Dermis blood vessel endothelial cell (primary cell): ENCODE results near the gene CYP2D6. TPM values are rescaled to one million over a fixed set of nuclear protein-coding genes. Genes with fewer than 3 reads are reported as not detected.
A peak's percentile ranks its signal among the peaks of the same experiment; 100 is the strongest.
"Not testable (repeated sequence)": the region's sequence is repeated elsewhere in the genome, so short reads cannot be mapped to it uniquely, and the experiment has no call there.

Source experiments
- DNase-seq: peaks from one replicate; pipeline ENCODE4 v3.0.0; 2010
- total RNA-seq: library from RNA; depleted of rRNA; stranded (reverse); fragments of >200 nt; gene quantifications from 2 replicates; pipeline ENCODE4 v1.2.3, GENCODE V29; 2014

Gene CYP2D6
- total RNA-seq, 1 donor from 2014 or later, result 0.68 TPM

DNA sequence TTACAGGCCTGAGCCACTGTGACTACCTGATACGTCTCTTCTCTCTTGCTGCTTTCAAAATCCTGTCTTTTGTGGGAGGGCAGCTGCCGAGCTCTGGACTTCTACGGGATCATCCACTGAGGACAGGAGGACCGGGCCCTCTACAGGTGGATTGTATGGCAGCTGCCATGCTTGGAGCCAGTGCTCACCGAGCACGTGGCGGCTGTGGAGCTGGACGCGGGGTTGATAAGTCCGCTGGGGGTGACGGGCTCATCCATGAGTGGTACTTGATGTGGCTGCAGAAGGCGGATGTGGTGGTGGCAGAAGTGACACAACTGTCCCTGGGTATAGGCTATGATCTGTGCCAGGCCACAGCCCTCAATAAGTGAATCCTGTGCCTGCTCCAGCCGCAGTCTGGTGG, 1.8 kb upstream of the CYP2D6 start:
- no peak for DNase-seq

DNA sequence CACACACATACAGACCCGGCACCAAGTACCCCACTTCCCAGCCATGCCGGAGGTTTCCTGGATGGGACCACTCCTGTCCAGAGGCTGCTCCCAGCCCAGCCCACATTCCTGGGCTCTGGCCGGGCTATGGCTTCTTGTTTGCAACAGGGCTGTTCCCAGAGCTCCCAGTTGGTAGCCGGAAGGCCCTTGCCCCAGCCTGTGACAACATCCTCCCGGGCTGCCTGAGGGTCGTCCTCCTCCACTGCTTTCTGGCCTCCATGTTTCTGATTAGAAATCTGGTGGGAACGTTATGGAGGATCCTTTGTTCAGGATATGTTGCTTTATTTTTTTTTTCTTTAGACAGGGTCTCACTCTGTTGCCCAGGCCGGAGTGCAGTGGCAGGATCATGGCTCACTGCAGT, 952 bp upstream of the CYP2D6 start:
- no peak for DNase-seq

DNA sequence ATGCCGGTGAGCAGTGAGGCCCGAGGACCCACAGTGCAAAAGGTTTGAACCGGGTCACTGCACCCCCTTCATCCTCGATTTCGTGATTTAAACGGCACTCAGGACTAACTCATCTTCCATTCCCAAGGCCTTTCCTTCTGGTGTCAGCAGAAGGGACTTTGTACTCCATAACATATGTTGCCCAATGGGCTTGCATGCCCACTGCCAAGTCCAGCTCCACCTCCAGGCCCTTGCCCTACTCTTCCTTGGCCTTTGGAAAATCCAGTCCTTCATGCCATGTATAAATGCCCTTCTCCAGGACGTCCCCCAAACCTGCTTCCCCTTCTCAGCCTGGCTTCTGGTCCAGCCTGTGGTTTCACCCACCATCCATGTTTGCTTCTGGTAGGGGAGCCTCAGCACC, 428 bp downstream of the CYP2D6 start:
- DNase-seq, result not testable (repeated sequence)

DNA sequence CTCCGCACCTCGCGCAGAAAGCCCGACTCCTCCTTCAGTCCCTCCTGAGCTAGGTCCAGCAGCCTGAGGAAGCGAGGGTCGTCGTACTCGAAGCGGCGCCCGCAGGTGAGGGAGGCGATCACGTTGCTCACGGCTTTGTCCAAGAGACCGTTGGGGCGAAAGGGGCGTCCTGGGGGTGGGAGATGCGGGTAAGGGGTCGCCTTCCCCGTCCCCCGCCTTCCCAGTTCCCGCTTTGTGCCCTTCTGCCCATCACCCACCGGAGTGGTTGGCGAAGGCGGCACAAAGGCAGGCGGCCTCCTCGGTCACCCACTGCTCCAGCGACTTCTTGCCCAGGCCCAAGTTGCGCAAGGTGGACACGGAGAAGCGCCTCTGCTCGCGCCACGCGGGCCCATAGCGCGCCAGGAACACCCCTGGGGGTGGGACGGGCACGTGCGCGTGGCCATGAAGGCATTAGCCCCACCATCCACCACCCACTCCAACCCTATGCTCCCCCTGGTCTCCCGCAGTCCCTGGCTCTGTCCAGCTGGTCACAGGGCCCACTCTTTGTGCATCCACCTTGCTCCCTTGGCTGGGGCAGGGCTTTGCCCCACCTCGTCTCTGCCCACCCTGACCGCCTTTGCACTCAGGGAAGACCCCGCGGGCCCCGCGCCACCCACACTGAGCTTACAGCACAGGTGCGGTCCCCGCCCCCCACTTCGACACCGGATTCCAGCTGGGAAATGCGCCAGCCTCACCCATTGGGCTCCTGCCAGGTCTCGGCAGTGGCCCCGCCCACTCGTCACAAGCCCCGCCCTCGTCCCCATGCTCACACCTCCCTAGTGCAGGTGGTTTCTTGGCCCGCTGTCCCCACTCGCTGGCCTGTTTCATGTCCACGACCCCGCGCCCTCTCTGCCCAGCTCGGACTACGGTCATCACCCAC, 1.6 kb downstream of the CYP2D6 start:
- DNase-seq, result not testable (repeated sequence)

DNA sequence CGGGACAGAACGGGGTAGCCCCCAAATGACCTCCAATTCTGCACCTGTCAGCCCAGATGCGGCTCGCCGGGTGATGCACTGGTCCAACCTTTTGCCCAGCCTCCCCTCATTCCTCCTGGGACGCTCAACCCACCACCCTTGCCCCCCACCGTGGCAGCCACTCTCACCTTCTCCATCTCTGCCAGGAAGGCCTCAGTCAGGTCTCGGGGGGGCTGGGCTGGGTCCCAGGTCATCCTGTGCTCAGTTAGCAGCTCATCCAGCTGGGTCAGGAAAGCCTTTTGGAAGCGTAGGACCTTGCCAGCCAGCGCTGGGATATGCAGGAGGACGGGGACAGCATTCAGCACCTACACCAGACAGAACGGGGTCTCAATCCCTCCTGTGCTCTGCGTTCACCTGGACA, 2.6 kb downstream of the CYP2D6 start:
- not testable (repeated sequence) for DNase-seq

DNA sequence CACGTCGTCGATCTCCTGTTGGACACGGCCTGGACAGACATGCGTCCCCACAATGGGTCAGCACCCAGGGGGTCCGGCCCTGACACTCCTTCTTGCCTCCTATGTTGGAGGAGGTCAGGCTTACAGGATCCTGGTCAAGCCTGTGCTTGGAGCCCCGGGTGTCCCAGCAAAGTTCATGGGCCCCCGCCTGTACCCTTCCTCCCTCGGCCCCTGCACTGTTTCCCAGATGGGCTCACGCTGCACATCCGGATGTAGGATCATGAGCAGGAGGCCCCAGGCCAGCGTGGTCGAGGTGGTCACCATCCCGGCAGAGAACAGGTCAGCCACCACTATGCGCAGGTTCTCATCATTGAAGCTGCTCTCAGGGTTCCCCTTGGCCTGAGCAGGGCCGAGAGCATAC, 3.0 kb downstream of the CYP2D6 start:
- DNase-seq, result no peak

DNA sequence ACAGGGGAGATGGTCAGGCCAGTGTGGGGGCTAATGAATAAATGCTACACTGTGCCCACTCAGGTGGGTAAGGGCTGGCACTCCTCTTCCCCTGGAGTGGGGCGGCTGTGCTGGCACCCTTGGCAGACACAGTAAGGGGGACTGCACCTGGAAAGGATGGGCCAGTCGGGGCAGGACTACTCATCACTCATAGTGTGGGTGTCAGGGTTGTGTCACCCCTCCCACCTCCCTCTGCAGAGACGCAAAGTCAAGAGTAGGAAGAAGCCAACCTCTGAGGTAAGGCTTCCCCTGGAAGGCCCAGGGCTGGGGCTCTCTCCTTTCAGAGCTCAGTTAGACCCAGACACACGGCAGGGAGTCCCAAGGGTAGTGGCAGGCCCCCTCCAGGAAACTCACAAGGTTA, 7.1 kb downstream of the CYP2D6 start:
- DNase-seq, result not testable (repeated sequence)

DNA sequence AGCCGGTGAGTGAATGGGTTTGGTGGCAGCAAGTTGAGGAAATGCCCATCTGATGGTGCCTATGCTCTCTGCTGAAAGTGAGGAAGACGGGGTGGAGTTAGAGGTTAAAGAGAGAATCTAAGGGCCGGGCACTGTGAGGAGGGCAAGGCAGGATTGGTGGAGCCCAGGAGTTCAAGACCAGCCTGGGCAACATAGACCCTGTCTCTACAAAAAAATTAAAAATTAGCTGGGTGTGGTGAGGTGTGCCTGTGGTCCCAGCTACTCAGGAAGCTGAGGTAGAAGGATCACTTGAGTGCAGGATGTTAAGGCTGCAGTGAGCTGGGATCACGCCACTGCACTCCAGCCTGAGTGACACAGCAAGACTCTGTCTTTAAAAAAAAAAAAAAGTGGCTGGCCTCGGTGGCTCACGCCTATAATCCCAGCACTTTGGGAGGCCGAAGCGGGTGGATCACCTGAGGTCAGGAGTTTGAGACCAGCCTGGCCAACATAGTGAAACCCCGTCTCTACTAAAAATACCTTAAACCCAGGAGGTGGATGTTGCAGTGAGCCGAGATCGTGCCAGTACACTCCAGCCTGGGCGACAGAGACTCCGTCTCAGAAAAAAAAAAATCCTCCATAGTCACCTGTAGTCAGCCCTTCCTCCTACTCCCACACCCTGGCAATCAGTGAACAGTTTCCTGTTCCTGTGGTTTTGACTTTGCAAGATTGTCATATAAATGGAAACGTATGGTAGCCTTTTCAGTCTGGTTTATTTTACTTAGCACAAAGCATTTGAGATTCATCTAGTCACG, 10.2 kb downstream of the CYP2D6 start:
- not testable (repeated sequence) for DNase-seq

DNA sequence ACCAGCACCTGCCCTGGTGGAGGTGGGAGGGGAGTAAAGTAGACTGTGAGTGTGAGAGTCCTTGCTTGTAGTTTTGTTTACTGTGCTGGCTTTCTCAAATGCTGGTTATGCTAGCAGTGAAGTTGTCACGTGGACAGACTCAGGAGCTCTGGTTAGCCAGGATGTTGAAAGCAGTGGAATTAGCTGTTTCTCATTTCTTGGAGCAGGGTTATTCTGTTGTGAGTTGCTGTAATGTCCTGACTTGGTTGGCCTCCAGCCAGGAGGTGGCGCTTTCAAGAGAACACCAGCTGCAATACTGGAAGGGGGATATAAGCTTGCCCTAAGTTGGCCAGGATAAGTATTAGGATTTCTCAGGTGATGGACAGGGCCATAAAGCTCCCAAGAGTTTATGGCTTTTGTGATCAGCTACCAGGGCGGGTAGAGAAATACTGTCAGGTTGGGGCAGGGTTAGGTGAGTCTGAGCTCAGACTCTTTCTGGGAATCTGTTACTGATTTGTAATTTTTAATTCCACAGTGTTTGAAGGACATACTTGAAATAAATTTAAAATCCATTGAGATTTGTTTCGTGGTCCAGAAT, 13.7 kb downstream of the CYP2D6 start:
- peak; percentile 24 for DNase-seq

DNA sequence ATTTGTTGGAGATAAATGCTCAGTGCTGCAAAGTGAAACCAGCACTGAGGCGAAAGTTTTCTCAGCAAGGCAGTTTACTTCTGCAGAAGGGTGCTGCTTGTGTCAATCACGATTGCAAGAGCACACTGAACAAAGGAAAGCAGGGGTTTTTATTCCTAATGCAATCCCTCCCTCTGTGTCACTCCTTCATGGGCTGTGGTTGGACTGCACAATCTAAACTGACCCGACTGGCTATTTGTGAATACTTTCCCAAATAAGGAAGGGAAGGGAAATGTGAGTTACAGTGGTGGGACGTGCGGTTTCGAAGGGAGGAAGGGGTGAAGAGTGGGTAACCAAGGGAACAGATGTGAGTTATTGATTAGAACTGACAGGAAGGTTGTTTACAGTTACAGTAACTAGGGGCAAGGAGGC, 15.2 kb downstream of the CYP2D6 start:
- not testable (repeated sequence) for DNase-seq

DNA sequence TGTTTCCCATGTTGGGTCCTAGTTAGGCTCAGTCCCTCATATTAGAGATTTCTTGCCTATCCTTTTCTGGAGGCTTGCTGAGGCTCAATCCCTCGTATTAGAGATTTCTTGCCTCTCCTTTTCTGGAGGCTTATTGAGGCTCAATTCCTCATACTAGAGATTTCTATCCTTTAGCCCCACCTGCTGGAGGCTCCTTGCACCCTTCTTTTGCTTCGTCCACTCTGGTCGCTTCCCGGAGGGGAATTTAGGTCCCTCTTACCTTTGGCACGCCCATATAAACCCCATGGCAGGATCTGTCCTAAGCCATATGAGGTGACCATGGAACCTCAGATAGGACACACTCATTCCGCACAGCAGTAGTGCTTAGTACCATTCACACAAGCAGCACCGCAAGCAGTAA, 15.9 kb downstream of the CYP2D6 start:
- DNase-seq, result peak; percentile 59

DNA sequence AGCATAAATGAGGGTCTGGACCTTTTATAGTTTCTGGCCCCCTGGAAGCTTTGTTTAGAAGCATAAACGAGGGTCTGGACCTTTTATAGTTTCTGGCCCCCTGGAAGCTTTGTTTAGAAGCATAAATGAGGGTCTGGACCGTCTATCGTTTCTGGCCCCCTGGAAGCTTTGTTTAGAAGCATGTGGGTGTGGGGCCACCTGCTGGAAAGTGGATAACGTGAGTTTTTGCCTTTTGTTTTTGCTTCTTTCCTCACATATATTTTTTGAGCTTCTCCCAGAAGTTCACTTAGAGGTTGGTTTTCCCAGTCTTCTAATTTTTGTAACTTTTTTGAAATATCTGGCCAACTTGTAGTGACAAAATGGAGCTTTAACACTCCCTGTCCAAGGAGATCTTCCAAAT, 17.8 kb downstream of the CYP2D6 start:
- DNase-seq, result peak; percentile 55

DNA sequence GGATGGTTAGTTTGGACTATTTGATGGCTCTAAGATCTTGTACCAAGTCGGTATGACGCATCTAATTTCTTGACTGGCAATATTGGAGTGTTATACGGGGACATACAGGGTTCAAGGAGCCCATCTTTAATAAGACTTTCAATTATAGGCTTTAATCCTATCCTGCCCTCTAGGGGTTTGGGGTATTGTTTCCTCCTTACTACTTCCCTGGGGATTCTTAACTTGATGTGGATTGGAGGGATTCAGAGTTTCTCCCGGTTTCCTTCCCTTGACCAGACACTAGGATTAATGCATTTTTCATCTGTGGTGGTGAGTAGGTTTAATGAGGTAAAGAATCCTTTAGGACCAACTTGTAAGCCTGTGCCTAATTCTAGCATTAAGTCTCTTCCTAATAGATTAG, 18.8 kb downstream of the CYP2D6 start:
- no peak for DNase-seq

DNA sequence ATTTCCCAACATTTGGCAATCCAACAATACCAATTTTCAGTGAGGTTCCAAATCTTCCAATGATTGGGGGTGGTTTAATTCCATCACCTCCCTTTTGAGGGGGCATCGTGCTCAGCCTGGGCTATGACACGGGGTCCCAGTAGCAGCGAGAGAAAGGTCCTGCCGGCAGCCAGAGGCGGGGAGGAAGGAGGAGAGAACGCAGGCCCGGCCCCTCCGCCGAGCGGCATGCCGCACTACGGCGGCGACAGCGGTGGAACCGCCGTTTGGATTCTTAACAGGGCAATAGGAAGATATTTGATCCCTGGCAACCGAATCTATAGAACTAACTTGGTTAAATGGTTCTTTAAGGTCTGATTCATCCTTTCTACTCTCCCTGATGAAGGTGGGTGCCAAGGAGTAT, 21.8 kb downstream of the CYP2D6 start:
- DNase-seq, result no peak

DNA sequence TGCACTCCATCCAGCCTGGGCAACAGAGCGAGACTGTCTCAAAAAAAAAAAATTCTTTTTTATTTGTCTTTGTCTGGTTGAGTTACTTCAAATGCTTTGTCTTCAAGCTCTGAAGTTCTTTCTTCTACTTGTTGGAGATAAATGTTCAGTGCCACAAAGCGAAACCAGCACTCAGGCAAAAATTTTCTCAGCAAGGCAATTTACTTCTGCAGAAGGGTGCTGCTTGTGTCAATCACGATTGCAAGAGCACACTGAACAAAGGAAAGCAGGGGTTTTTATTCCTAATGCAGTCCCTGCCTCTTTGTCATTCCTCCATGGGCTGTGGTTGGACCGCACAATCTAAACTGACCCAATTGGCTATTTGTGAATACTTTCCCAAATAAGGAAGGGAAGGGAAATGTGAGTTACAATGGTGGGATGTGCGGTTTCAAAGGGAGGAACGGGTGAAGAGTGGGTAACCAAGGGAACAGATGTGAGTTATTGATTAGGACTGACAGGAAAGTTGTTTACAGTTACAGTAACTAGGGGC, 26.2 kb downstream of the CYP2D6 start:
- DNase-seq, result not testable (repeated sequence)

DNA sequence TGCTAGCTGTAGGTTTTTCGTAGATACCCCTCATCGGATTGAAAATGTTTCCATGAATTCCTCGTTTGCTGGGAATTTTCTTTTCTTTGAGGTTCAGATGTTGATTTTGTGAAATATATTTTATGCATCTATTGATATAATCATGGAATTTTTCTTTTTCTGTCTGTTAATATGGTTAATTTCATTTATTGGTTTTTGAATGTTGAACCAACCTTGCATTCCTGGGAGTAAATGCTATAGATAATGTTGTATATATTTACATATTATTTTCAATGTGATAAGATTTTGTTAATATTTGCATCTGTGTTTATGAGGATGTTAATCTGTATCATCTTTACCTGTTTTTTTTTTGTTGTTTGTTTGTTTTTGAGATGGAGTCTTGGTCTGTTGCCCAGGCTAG, 29.4 kb downstream of the CYP2D6 start:
- DNase-seq, result no peak

DNA sequence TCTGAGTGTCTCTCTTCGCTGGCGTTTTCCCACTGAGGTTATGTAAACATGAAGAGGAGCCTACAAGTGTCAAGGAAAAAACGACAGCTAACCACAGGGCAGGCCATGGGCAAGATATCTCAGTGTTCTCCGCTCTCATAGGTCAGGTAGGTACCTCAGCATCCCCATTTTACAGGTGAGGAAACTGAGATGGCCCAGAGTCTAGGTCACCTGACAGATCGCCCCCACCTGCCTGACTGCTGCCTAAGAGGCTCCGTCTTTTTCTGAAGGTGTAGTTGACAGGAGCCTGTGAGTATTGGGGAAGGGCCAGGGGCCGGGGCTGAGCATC, 39.2 kb downstream of the CYP2D6 start:
- no peak for DNase-seq

DNA sequence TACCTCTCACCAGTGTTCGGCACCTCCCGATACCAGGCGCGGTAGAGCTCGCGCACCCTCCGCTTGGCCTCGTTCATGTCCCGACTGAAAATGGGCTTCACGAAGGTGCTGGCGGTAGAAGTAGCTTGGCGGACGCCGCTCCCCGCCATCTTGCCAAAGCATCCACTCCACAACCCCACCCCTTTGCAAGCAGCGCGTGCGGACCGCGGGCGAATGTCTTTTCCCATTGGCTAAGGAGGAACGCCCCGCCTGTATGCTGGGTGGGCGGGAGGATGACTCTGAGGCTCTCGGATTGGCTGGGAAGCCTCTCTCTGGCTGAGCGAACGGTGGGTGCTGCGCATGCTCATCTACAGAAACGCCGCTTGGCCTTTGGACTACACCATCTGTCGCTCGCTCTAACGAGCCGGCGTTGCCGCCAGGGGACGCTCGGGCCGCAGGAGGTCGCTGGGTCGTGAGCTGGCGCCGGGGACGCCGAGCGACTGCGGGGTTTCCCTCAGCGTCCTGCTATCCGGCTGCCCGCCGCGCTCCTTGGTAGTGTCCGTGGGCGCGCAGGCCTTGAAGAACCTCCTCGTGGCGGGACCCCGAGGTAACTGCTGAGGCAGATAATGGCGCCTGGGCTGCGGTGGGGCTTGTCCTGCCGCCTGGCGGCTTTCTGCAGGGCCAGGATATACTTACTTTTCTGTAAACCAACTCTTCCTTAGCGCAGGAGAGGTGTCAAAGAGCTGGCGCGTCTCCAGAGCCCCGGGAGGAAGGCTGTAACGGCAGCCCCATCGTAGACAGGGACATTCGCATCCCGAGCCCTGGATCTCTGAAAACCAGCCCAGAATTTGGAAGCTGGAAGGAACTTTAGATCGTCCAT, 39.8 kb downstream of the CYP2D6 start, which contains the start of gene NDUFA6:
Gene NDUFA6 (minus strand): TSS at position 177 of the 859 bp plus-strand sequence. CDS start 28 bp downstream, at position 149.
- peak; percentile 99 for DNase-seq

DNA sequence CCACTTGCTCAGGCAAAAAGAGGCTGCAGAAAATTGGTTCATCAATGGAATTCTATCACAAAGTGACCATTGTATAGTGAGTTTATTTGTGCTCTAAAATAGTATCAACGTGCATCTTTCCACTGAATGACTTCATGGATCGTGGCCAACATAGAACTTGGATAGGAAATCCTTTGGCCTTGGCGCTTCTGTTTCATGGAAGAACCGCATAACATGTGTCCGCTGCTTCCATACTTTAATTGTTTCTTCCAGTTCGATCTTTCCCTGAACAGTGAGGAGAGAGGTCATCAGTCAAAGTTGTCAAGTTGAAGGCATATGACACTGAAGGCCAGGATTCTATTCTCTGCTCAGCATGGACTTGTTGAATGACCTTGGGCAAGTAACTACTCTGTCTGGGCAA, 44.6 kb downstream of the CYP2D6 start:
- peak; percentile 70 for DNase-seq

DNA sequence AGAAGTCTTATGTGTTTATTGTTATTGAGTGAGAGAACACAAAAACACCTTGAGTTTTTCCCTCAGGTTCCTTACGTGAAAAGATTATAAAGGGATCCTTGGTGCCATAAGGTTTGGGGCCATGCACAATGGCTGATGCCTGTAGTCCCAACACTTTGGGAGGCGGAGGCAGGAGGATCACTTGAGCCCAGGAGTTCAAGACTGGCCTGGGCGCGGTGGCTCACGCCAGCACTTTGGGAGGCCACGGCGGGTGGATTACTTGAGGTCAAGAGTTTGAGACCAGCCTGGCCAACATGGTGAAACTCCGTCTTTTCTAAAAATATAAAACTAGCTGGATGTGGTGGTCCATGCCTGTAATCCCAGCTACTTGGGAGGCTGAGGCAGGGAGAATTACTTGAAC, 45.7 kb downstream of the CYP2D6 start:
- no peak for DNase-seq

DNA sequence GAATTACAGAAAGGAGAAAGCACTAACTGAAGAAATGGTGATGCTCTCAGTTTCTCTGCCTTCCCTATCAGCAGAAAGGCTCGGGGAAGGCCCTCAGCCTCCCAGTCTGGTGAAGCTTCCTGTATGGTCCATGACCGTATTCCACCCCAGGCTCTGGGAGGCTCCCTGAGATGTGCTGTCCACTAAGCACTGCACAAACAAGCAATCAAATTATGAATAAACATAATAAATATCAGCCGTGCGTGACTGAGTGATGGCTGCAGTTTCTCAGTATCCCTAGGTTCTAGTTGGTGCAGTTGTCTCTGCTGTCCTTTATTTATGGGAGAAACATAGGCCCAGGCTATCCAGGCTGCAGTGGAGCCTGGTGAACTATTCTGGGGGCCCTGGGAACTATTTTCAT, 47.5 kb downstream of the CYP2D6 start:
- no peak for DNase-seq

DNA sequence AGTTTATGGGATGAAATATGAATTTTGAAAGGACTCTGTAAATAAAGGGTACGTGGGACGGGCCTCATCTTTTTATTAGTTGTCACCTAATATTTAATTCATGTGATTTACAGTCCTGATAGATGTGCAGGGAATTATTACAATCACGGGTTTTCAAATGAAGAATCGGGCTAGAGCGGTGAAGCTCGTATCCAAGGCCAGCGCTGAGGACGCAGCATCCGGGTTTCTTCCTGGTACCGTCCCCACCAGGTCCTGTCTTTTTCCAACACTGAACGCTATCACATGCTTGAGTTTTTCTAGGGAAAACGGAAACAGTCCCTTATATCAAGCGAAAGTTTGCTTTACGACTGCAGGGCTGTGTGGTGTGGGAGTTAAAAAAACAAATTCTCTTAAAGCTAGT, 50.3 kb downstream of the CYP2D6 start:
- DNase-seq, result peak; percentile 64
